Nephron progenitor cell (in vitro differentiated cells): Measurements from ENCODE around the gene PLLP.

Source experiments
- DNase-seq: peaks from one replicate; pipeline ENCODE4 v3.0.0; 2021
- H3K27ac Mint-ChIP-seq: 2 replicates; pipeline ENCODE4 v1.8.0; 2021; ENCODE audit warnings: mild to moderate bottlenecking, moderate library complexity, mixed read lengths
- H3K27me3 Mint-ChIP-seq: 2 replicates; pipeline ENCODE4 v1.8.0; 2021; ENCODE audit warnings: mild to moderate bottlenecking, low read depth, mixed read lengths; ENCODE audit not compliant: poor library complexity
- H3K36me3 Mint-ChIP-seq: 2 replicates; pipeline ENCODE4 v1.8.0; 2021; ENCODE audit warnings: low read depth, mixed read lengths
- H3K4me1 Mint-ChIP-seq: 2 replicates; pipeline ENCODE4 v1.8.0; 2021; ENCODE audit warnings: mixed read lengths
- H3K4me3 Mint-ChIP-seq: 2 replicates; pipeline ENCODE4 v1.8.0; 2021; ENCODE audit warnings: mild to moderate bottlenecking, moderate library complexity, mixed read lengths
- H3K9me3 Mint-ChIP-seq: 2 replicates; pipeline ENCODE4 v1.8.0; 2021; ENCODE audit warnings: mild to moderate bottlenecking, moderate library complexity, mixed read lengths
- CTCF ChIP-seq: fragments of 200-600 bp; sonication (generic); IDR thresholded peaks from 2 replicates; pipeline ENCODE4 v1.5.0; 2021; ENCODE audit warnings: antibody characterized with exemption

PLLP gene

GRCh38 chr16:57305159-57305811 lies 20.8 kb upstream of the PLLP start:
- peaks cover 22% of the 10 kb centered on the region for H3K27me3 Mint-ChIP-seq
- no peak overlapping the region for H3K4me3 Mint-ChIP-seq
- DNase-seq: no peak
- no peaks in the 10 kb centered on the region for H3K9me3 Mint-ChIP-seq
- TF ChIP-seq CTCF: no peak
- H3K4me1 Mint-ChIP-seq: no peaks in the 10 kb centered on the region
- H3K27ac Mint-ChIP-seq: no peak overlapping the region
- no peaks in the 10 kb centered on the region for H3K36me3 Mint-ChIP-seq

- no peak for DNase-seq
- no peaks in the 10 kb centered on the region for H3K9me3 Mint-ChIP-seq
- no peak for TF ChIP-seq CTCF
- H3K27ac Mint-ChIP-seq: no peak overlapping the region
- no peak overlapping the region for H3K4me3 Mint-ChIP-seq
- H3K4me1 Mint-ChIP-seq: no peaks in the 10 kb centered on the region
- H3K27me3 Mint-ChIP-seq: peaks cover 22% of the 10 kb centered on the region
- no peaks in the 10 kb centered on the region for H3K36me3 Mint-ChIP-seq
Observed at GRCh38 chr16:57304169-57305061, 19.9 kb upstream of the PLLP start.

GRCh38 chr16:57303910-57304168 lies 19.4 kb upstream of the PLLP start:
- DNase-seq: no peak
- H3K4me3 Mint-ChIP-seq: no peak overlapping the region
- no peak for TF ChIP-seq CTCF
- H3K27me3 Mint-ChIP-seq: peaks cover 22% of the 10 kb centered on the region
- H3K36me3 Mint-ChIP-seq: no peaks in the 10 kb centered on the region
- H3K9me3 Mint-ChIP-seq: no peaks in the 10 kb centered on the region
- no peak overlapping the region for H3K27ac Mint-ChIP-seq
- H3K4me1 Mint-ChIP-seq: no peaks in the 10 kb centered on the region

GRCh38 chr16:57303021-57303909 lies 18.8 kb upstream of the PLLP start:
- TF ChIP-seq CTCF: no peak
- H3K4me1 Mint-ChIP-seq: no peaks in the 10 kb centered on the region
- peaks cover 19% of the 10 kb centered on the region for H3K27me3 Mint-ChIP-seq
- no peaks in the 10 kb centered on the region for H3K9me3 Mint-ChIP-seq
- H3K4me3 Mint-ChIP-seq: no peak overlapping the region
- no peak for DNase-seq
- no peak overlapping the region for H3K27ac Mint-ChIP-seq
- no peaks in the 10 kb centered on the region for H3K36me3 Mint-ChIP-seq

GRCh38 chr16:57301126-57301817 lies 16.8 kb upstream of the PLLP start:
- no peaks in the 10 kb centered on the region for H3K4me1 Mint-ChIP-seq

More at GRCh38 chr16:57301126-57301817, 16.8 kb upstream of the PLLP start:
- TF ChIP-seq CTCF: no peak
- Mint-ChIP-seq H3K9me3 (peaks cover 6% of the 10 kb centered on the region), H3K27ac (no peak overlapping the region), H3K4me3 (no peak overlapping the region), H3K36me3 (no peaks in the 10 kb centered on the region), H3K27me3 (peaks cover 18% of the 10 kb centered on the region)
- no peak for DNase-seq
